ENCODE measurements around the gene TGFB1.
"Not testable (repeated sequence)": the region's sequence is repeated elsewhere in the genome, so short reads cannot be mapped to it uniquely, and the experiment has no call there.

The TGFB1 gene

DNA sequence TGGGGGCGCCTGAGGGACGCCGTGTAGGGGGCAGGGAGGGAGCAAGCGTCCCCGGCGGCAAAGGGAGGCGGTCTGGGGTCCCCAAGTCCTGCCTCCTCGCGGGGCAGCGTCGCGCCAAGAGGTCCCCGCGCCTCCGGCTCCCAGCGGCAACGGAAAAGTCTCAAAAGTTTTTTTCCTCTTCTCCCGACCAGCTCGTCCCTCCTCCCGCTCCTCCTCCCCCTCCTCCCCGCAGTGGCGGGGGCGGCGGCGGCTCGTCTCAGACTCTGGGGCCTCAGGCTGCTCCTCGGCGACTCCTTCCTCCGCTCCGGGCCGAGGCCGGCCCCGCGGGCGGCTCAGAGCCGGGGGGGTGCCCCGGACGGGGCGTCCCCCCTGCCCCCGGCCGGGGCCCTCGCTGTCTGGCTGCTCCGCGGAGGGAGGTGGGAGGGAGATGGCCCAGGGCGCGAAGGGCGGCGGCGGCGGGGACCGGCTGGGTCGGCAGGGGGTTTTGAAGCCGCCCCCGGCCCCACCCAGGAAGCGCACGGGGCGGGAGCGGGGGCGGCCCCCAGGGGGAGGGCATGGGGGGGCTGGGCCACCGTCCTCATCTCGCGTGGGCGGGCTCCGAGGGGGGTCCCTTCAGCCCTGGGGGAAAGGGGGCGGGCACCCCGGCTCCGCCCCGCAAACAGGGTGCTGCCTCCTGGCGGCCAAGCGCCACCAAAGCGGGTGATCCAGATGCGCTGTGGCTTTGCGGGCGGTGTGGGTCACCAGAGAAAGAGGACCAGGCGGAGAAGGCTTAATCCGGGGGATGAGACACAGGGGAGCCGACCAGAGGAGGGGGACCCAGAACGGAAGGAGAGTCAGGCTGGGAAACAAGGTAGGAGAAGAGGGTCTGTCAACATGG lies at the start of gene TGFB1:
TGFB1 (minus strand) TSS at position 457 of the 877 bp plus-strand sequence. CDS start 878 bp downstream, outside the sequence.
- DNase-seq (ENCODE audit: low spot score) = peak; percentile 87

DNA sequence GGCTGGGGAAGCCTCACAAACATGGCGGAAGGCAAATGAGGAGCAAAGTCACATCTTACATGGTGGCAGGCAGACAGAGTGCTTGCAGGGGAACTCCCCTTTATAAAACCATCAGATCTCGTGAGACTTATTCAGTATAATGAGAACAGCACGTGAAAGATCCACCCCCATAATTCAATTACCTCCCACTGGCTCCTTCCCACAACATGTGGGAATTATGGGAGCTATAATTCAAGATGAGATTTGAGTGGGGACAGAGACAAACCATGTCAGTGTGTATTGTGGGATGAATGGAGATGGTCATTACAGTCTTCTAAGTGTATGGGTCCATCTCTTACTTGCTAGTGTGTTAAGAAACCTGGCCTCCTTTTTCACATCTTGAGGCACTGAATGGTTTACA lies 48.3 kb upstream of the TGFB1 start:
- DNase-seq (ENCODE audit: low spot score) = no peak

DNA sequence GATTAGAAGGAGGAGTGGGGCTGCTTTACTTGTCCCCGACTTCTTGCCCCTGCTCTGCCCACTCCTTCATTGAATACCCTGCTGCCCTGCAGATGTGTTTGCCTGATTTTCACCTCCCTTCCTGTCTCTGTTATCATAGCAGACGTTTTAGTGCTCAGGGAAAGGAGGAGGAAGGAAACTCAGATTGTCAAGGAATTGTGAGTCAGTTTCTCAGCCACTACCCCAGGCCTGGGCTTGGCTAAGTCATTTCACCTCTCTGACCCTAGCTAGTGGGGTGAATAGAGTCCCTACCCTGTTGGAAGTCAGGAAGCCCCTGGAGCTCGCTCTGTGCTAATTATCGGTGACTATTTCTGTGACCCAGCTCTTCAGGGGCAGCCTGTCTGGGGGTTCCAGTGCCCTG lies 47.8 kb upstream of the TGFB1 start:
- DNase-seq (ENCODE audit: low spot score) = no peak

DNA sequence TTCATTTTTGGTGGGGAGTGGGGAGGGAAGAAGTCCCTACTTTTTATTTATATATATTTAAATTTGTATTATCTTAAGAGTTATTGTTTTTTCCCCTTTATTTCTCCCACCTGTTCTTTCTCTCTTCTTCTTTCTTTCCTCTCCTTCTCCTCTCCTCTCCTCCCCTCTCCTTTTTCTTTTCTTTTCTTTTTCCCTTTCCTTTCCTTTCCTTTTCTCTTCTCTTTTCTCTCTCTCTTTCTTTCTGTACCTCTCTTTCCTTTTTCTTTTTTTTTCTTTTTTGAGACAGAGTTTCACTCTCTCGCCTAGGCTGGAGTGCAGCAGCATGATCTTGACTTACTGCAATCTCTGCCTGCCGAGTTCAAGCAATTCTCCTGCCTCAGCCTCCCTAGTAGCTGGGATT lies 45.8 kb upstream of the TGFB1 start:
- no peak for DNase-seq (ENCODE audit: low spot score)

DNA sequence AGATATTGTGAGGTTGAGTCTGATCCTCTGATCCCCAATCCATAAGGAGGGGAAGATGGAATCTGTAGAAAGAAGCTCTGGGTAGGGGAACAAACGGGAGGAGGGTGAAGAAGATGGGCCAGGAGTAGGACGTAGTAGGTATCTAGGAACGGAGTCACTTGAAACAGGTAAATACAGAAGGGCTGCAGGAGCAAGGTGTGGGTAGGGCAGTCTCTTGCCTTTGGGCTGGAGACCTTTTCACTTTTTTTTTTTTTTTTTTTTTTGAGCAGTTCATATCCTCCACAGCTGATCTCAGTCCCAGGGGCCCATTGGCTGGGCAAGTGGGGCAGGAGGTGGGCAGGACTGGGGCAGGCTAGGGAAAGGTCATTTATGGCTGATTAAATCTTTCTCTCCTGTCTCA lies 45.4 kb upstream of the TGFB1 start:
- DNase-seq (ENCODE audit: low spot score) = no peak

- no peak for DNase-seq (ENCODE audit: low spot score)
Measured at GRCh38 chr19:41398598-41398997, 44.9 kb upstream of the TGFB1 start.

DNA sequence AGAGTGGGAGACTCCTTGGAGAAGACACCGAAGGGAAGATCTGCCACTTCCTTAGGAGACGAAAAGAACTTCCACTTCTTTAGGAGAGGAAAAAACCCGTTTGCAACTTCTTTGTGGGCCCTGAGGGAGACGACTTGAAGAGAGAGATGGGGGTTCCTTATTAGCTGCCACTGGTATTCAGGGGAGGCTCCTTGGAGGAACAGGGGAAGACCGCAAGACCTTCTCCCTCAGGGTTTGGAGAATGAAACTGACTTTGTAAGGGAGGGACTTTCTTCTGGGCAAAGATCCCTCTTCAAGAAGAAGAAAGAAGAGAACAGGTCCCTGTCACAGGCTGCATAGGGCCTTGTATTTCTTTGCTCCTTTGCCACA lies 44.3 kb upstream of the TGFB1 start:
- DNase-seq (ENCODE audit: low spot score) = no peak

GRCh38 chr19:41397086-41398049 lies 43.6 kb upstream of the TGFB1 start, which contains the start of the genes BCKDHA and EXOSC5:
Gene BCKDHA (plus strand): TSS chr19:41397818. CDS start chr19:41397828, 10 bp downstream.
Gene EXOSC5 (minus strand): TSS chr19:41397359. CDS start chr19:41397328, 31 bp downstream.
- DNase-seq (ENCODE audit: low spot score) = peak; percentile 98

DNA sequence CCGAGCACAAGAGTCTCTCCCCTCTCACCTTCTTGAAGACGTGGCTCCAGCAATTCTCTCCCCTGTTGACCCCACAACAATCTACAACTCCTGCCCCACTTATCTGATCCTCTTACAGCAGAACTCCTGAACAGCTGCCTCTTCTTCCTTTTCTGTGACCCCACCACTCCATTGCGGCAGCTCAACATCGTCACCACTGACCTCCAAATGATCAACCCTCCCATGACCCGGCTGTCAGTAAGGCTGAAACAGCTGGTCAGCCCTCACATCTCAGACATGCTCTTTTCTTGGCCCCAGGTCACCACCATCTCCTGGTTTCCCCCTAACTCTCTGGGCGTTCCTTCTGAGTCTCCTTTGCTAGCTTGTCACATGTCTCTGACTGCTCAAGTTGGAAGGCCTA lies 41.6 kb upstream of the TGFB1 start:
- no peak for DNase-seq (ENCODE audit: low spot score)

DNA sequence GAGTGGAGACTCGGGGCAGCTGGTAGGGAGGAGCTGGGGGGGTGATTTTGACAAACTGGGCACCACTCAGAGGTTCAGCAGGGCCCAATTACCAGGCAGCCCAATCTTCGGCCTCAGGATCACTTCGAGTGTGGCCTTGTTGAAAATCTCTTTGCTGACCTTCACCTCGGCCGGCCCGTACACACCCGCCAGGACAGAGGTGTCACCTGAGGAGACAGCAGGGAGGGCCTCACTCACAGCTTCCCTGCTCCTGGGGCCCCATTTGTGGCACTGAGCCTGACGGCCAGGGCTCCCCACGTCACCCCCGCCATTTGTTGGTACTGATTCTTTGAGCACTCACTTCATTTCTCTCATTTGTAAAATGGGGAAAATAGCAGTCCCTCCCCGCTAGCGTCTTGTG lies 39.1 kb upstream of the TGFB1 start:
- DNase-seq (ENCODE audit: low spot score) = no peak

- DNase-seq (ENCODE audit: low spot score) = no peak
Measured at GRCh38 chr19:41391618-41392017, 37.9 kb upstream of the TGFB1 start.

DNA sequence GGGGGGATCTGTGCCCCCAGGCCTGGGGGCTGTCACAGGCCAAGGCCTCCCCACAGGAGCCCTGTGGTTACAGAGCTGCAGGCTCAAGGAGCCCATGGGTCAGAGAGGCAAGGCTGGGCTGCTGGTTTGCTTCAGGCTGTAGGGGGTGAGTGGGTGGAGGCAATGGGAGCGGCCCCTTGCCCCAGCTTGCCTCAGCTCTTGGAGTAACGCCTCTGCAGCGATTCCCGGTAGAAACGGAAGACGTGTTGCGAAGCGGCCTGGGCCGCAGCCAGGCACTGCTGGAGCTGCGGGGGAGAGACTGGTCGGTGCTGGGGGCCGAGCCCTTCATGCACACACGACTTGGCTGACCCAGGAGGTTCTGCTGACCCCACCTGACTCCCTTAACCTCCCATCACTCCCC lies 32.7 kb upstream of the TGFB1 start:
- DNase-seq (ENCODE audit: low spot score) = no peak

- DNase-seq (ENCODE audit: low spot score) = no peak
Measured at GRCh38 chr19:41384351-41384750, 30.6 kb upstream of the TGFB1 start.

- not testable (repeated sequence) for DNase-seq (ENCODE audit: low spot score)
Measured at GRCh38 chr19:41381536-41381935, 27.8 kb upstream of the TGFB1 start.

DNA sequence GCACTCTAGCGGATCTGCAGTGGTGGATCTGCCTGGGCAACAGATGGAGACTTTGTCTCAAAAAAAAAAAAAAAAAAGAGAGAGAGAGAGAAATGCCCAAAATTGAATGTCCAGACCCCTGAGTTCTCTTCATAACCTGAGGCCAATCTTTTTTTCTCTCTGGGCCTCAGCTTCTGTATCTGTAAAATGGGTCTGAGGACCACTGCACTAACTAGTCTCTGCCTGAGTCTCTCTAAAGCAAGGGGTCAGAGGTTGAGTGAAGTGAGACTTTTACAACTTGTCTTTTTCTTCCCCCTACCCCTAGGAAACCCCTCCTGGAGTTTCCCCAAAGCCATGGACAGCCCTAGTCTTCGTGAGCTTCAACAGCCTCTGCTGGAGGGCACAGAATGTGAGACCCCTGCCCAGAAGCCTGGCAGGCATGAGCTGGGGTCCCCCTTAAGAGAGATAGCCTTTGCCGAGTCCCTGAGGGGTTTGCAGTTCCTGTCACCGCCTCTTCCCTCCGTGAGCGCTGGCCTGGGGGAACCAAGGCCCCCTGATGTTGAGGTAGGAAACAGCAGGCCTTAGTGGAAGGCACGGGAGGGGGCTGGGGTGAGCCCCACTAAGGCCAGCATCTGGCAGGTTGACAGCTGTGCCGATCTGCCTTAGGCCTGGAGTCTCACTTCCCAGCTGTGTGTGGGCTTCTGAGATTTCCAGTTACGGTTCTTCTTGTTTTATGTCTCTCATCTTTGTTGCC lies 24.4 kb upstream of the TGFB1 start:
- DNase-seq (ENCODE audit: low spot score) = no peak

DNA sequence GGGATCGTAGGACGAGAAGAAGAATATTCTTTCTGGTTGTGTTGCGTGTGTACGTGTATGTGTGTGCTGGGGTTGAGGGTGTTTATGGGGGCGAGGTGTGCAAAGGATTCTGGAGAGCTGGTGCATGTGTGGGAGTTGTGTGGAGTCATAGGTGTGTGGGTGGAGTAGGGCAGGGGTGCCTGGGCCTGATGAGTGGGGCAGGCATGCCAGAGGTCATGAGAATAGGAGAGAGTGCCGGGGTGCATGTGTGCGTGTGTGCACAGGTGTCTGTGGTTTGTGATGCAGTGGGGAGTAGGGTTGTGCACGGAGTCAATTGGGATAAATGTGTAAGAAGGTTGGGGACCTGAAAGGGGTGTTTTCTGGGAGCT lies 23.3 kb upstream of the TGFB1 start:
- no peak for DNase-seq (ENCODE audit: low spot score)

- no peak for DNase-seq (ENCODE audit: low spot score)
Measured at GRCh38 chr19:41376241-41376997, 22.7 kb upstream of the TGFB1 start, which contains the start of gene TMEM91. Gene TMEM91 (plus strand): TSS chr19:41376533. CDS start chr19:41378310, 1,777 bp downstream.

DNA sequence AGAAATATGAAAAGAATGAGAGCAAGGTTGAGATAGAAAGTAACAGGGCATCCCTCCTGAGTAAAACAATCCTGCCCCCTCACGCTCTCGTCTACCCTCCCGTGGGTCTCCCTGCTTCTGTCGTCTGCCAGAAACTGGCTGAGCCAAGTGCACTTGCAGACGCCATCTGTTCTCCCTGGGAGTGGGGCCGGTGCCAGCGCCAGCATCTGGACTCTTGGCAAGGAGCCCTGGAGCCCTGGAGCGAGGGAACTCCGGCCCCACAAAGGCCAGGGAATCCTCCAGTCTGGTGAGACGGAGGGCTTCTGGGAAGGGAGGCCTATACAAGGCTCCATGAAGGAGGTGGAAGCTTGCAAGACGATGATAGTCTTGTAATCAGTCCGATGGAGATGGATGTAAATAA lies 20.3 kb upstream of the TGFB1 start:
- DNase-seq (ENCODE audit: low spot score) = no peak

DNA sequence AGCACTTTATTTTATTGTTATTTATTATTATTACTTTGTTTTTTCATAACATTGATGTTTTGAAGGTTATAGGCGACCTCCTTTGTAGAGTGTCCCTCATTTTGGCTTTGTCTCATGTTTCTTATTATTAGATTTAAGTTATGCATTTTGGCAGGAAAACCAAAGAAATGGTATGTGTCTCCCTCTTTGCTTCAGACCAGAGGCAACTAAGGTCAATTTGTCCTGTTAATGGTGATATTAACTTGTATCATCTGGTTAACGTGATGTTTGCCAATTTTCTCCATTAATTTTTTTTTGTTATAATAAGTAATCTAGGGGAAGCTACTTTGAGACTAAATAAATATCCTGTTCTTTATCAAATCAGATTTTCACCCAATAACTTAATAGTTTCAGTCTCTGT lies 18.8 kb upstream of the TGFB1 start:
- no peak for DNase-seq (ENCODE audit: low spot score)

GRCh38 chr19:41371541-41371940 lies 17.8 kb upstream of the TGFB1 start:
- DNase-seq (ENCODE audit: low spot score) = no peak

DNA sequence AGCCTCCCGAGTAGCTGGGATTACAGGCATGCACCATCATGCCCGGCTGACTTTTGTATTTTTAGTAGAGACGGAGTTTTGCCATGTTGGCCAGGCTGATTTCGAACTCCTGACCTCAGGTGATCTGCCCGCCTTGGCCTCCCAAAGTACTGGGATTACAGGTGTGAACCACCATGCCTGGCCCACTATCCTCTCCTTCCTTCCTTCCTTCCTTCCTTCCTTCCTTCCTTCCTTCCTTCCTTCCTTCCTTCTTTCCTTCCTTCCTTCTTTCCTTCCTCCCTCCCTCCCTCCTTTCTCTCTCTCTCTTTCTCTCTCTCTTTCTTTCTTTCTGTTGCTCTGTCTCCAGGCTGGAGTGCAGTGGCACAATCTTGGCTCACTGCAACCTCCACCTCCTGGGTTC lies 17.4 kb upstream of the TGFB1 start:
- DNase-seq (ENCODE audit: low spot score) = not testable (repeated sequence)
